Measurements from ENCODE around the gene SLC25A18. TPM values are rescaled to one million over a fixed set of nuclear protein-coding genes. Genes with fewer than 3 reads are reported as not detected.

SLC25A18 gene
- total and polyA plus RNA-seq, 2 of the 8 experiments (the other 6 are each of a cell fraction or from before 2014, with no cell fraction given), result 2.8 to 2.9 TPM

DNA sequence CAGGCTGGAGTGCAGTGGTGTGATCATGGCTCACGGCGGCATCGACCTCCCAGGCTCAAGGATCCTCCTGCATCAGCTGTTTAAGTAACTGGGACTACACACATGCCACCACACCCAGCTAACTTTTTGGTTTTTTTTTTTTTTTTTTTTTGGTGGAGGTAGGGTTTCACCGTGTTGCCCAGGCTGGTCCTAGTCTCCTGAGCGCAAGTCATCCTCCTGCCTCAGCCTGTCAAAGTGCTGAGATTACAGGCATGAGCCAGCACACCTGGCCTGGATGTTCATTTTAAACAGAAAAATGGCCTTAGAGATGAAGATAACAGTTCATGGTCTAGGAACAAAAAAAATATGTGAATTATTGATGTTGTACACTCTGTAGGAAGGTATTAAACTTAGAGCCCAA, 13.6 kb upstream of the SLC25A18 start:
- WGBS, 2 experiments (ENCODE audit: extremely low coverage in 1 of 2, insufficient coverage in 1 of 2, insufficient read length in 1 of 2, insufficient replicate concordance in 2 of 2, low coverage in 1 of 2, low lambda C conversion rate in 2 of 2, missing lambda C conversion rate in 1 of 2), result 100% methylated on average over 5 of the region's 5 CpGs; no CpG with 5 or more reads in 1 of the 2 experiments
- Histone ChIP-seq H3K79me1 (ENCODE audit: low read depth, low read length) (peaks cover 2% of the 10 kb centered on the region; the same call in 1 of the 2 replicates), H2BK20ac (ENCODE audit: low read length) (no peak overlapping the region), H3K9ac (replicated peaks in 1 of 4; ENCODE audit: extremely low read depth in 1 of 4, low read depth in 3 of 4, low read length in 3 of 4) (no peak overlapping the region), H2BK15ac (ENCODE audit: low read length) (no peak overlapping the region), H4K91ac (replicated peaks; ENCODE audit: insufficient read length, low read length) (no peak overlapping the region), H3K4me3 (ENCODE audit: extremely low read depth in 1 of 4, insufficient read depth in 2 of 4, low read depth in 3 of 4, low read length in 4 of 4) (no peak overlapping the region), H2AK5ac (ENCODE audit: low read depth, low read length) (no peak overlapping the region), H3K4me1 (replicated peaks in 1 of 4; ENCODE audit: control insufficient read depth in 3 of 4, insufficient read depth in 4 of 4, low read length in 3 of 4) (no peaks in the 10 kb centered on the region), H4K20me1 (replicated peaks in 1 of 2; ENCODE audit: control insufficient read depth in 1 of 2, insufficient read depth in 2 of 2, low read length in 2 of 2) (peaks cover 0 to 6% of the 10 kb centered on the region in 2 experiments), H3K4me2 (ENCODE audit: insufficient read depth in 1 of 2, low read depth in 2 of 2, low read length in 2 of 2) (no peak overlapping the region), H2AFZ (ENCODE audit: low read length) (no peak overlapping the region), H2BK120ac (replicated peaks; ENCODE audit: low read depth, low read length) (no peak overlapping the region), H3K23ac (ENCODE audit: insufficient read length) (no peak overlapping the region), H4K8ac (ENCODE audit: extremely low read depth, insufficient read depth, low read length) (no peak overlapping the region), H3K4ac (replicated peaks; ENCODE audit: insufficient read length, low read depth, low read length) (no peak overlapping the region), H2BK5ac (ENCODE audit: low read depth, low read length) (no peak overlapping the region), H3K18ac (ENCODE audit: extremely low read depth, low read length) (no peak overlapping the region), H3K56ac (replicated peaks; ENCODE audit: insufficient read length, low read depth, low read length) (no peak overlapping the region), H3K23me2 (ENCODE audit: low read depth, low read length) (no peaks in the 10 kb centered on the region; the same call in 1 of the 2 replicates), H3K27ac (ENCODE audit: low read depth, low read length) (no peak overlapping the region), H3K9me3 (ENCODE audit: insufficient read depth in 2 of 2, low read depth in 1 of 2, low read length in 1 of 2) (no peaks in the 10 kb centered on the region), H2BK12ac (ENCODE audit: low read depth, low read length) (no peak overlapping the region), H3K14ac (ENCODE audit: insufficient read length) (no peak overlapping the region), H3K36me3 (ENCODE audit: control insufficient read depth in 2 of 4, insufficient read depth in 4 of 4, low read length in 3 of 4) (peaks cover 49 to 86% (median 66%) of the 10 kb centered on the region in 4 experiments), H4K5ac (ENCODE audit: insufficient read length, low read depth, low read length) (no peak overlapping the region), H3K79me2 (ENCODE audit: control insufficient read depth in 1 of 2, insufficient read depth in 2 of 2, low read length in 2 of 2) (peaks cover 0 to 2% of the 10 kb centered on the region in 2 experiments; a peak in 1 of 4 replicates), H3K27me3 (replicated peaks in 1 of 4; ENCODE audit: control insufficient read depth in 3 of 4, extremely low read depth in 1 of 4, insufficient read depth in 3 of 4, low read length in 3 of 4) (no peaks in the 10 kb centered on the region)
- FAIRE-seq, result no peak
- ChIA-PET POLR2A (ENCODE audit: partially characterized antibody) (interaction anchor here (2.2 kb wide), 1 partner anchor 13 kb away, joined by 5 read pairs; no protein-coding TSS in a partner anchor), CTCF (ENCODE audit: partially characterized antibody) (no interaction called here)
- no peak for DNase-seq (ENCODE audit: low read depth in 1 of 2, low spot score in 2 of 2)
- TF ChIP-seq BRCA1 (IDR thresholded peaks at IDR 0.05; ENCODE audit: low read depth, low read length) (no peak), SRF (IDR thresholded peaks at IDR 0.05; ENCODE audit: low read depth, low read length) (no peak), SP2 (IDR thresholded peaks at IDR 0.05; ENCODE audit: low read length) (no peak), POU5F1 (IDR thresholded peaks at IDR 0.05; ENCODE audit: low read depth, low read length) (no peak), TEAD4 (IDR thresholded peaks at IDR 0.05; ENCODE audit: low read depth, low read length) (no peak), SUZ12 (IDR thresholded peaks at IDR 0.05; ENCODE audit: low read length) (no peak), BCL11A (IDR thresholded peaks at IDR 0.05; ENCODE audit: low read depth in 2 of 2, low read length in 2 of 2) (no peak), CBX8 (IDR thresholded peaks at IDR 0.05; ENCODE audit: borderline replicate concordance, low read depth, low read length) (no peak), GABPA (IDR thresholded peaks at IDR 0.05; ENCODE audit: borderline replicate concordance, insufficient read depth, low read length) (no peak), NANOG (IDR thresholded peaks at IDR 0.05; ENCODE audit: insufficient read depth, low read depth, low read length, poor library complexity, severe bottlenecking) (no peak), JUND (IDR thresholded peaks at IDR 0.05; ENCODE audit: low read length) (no peak), ZNF274 (IDR thresholded peaks at IDR 0.05; ENCODE audit: borderline replicate concordance, extremely low read depth, low read length) (no peak), SP4 (IDR thresholded peaks at IDR 0.05; ENCODE audit: low read length) (no peak), RBBP5 (IDR thresholded peaks at IDR 0.05; ENCODE audit: borderline replicate concordance, low read depth, low read length) (no peak)
- TF ChIP-seq, protein P1, sequence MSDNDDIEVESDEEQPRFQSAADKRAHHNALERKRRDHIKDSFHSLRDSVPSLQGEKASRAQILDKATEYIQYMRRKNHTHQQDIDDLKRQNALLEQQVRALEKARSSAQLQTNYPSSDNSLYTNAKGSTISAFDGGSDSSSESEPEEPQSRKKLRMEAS (IDR thresholded peaks at IDR 0.05), result no peak
